Ishikawa (cell line): ENCODE data around the gene METAP1.

Source experiments
- CEBPB ChIP-seq: IDR thresholded peaks from 2 replicates; pipeline ENCODE4 v1.6.1; 2012
- CREB1 ChIP-seq: IDR thresholded peaks from 2 replicates; pipeline ENCODE4 v1.6.1; 2012; ENCODE audit warnings: low read depth
- EGR1 ChIP-seq: IDR thresholded peaks from 2 replicates; pipeline ENCODE4 v1.6.1; 2012
- EP300 ChIP-seq: IDR thresholded peaks from 2 replicates; pipeline ENCODE4 v1.6.1; 2012; ENCODE audit warnings: borderline replicate concordance
- FOXM1 ChIP-seq: IDR thresholded peaks from 2 replicates; pipeline ENCODE4 v1.6.1; 2012; ENCODE audit warnings: low read depth, borderline replicate concordance
- NFIC ChIP-seq: IDR thresholded peaks from 2 replicates; pipeline ENCODE4 v1.6.1; 2012
- RAD21 ChIP-seq: IDR thresholded peaks from 2 replicates; pipeline ENCODE4 v1.6.1; 2012; ENCODE audit warnings: low read depth
- REST ChIP-seq: IDR thresholded peaks from 2 replicates; pipeline ENCODE4 v1.6.1; 2012; ENCODE audit warnings: low read depth, mild to moderate bottlenecking
- TAF1 ChIP-seq: IDR thresholded peaks from 2 replicates; pipeline ENCODE4 v1.6.1; 2012; ENCODE audit warnings: low read depth, mild to moderate bottlenecking
- TCF12 ChIP-seq: IDR thresholded peaks from 2 replicates; pipeline ENCODE4 v1.6.1; 2012; ENCODE audit warnings: low read depth
- TEAD4 ChIP-seq: IDR thresholded peaks from 2 replicates; pipeline ENCODE4 v1.6.1; 2012
- YY1 ChIP-seq: IDR thresholded peaks from 2 replicates; pipeline ENCODE4 v1.6.1; 2012; ENCODE audit warnings: low read depth
- ZBTB7A ChIP-seq: IDR thresholded peaks from 2 replicates; pipeline ENCODE4 v1.6.1; 2012; ENCODE audit warnings: low read depth
- TF ChIP-seq, protein P1 (sequence below): IDR thresholded peaks from 2 replicates; pipeline ENCODE4 v1.6.1; 2012

Gene METAP1

GRCh38 chr4:99061048-99061700 is 65.7 kb downstream of the METAP1 start:
- TF ChIP-seq YY1 (no peak), TCF12 (no peak), FOXM1 (no peak), CREB1 (no peak), TEAD4 (no peak), CEBPB (no peak), EGR1 (no peak), ZBTB7A (no peak), EP300 (no peak), RAD21 (no peak)
- TF ChIP-seq, protein P1, sequence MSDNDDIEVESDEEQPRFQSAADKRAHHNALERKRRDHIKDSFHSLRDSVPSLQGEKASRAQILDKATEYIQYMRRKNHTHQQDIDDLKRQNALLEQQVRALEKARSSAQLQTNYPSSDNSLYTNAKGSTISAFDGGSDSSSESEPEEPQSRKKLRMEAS = no peak

DNA sequence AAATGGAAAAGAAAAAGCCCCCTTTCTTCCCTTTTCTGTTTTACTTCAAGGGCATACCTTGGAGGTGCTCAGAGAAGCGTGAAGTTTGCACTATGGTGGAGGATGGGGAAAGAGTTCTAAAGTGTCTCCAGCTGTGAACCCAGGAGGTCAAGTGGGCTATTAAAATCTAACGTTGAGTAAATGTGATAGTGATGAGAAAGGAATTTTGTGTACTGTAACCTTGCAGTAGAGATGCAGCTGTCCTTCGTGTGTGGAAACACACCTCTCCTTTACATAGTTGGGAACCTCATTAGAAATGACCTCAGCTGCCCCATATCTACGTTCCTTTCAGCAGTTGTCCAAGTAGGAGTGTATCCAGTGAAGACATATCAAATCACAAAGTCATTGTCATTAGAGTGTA is 66.6 kb downstream of the METAP1 start:
- TF ChIP-seq CEBPB (0 out of 2 replicates have a peak, but pooled peaks have one; percentile 14), TCF12 (peak; percentile 87), CREB1 (no peak), EP300 (peak; percentile 85), EGR1 (no peak), TEAD4 (peak; percentile 69), FOXM1 (peak; percentile 51; the same call in 1 of the 2 replicates), NFIC (peak; percentile 34; the same call in 1 of the 2 replicates), TAF1 (no peak), YY1 (no peak)
- TF ChIP-seq, protein P1 = 0 out of 2 replicates have a peak, but pooled peaks have one; percentile 40

DNA sequence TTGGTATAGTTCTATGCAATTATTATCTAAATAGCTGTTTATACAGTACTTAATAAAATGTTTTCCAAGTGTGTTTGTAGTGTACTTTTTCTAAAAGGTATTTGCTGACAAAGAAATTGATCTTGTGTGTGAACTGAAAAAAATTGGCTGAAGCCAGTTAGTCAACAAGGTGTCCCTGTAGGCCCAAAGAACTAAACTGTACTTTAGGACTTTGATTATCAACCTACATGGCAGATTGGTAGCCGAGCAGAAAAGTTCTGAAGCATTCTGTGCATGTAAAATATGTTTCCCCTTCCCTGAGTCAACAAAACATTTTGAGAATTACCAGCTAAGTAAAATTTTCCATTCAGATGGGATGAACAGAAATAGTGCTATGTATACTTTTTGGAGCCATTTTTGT is 72.1 kb downstream of the METAP1 start:
- no peak for TF ChIP-seq TCF12
- TF ChIP-seq, protein P1 = no peak
- TF ChIP-seq REST = no peak
- no peak for TF ChIP-seq FOXM1
- no peak for TF ChIP-seq TAF1

- TF ChIP-seq REST = no peak
Measured at GRCh38 chr4:99071159-99071558, 75.6 kb downstream of the METAP1 start.

GRCh38 chr4:99074816-99075215 is 79.3 kb downstream of the METAP1 start:
- TF ChIP-seq FOXM1 = no peak
- TF ChIP-seq CREB1 = no peak
- TF ChIP-seq, protein P1 = no peak
- TF ChIP-seq TAF1 = no peak
- TF ChIP-seq EP300 = no peak
- no peak for TF ChIP-seq REST
